OCI-LY3 (cell line): ENCODE data around the gene SMURF1.

ENCODE experiments used
- H2AFZ ChIP-seq: fragments of 200-600, 300-600 bp; shearing (Covaris generic); 2 replicates; pipeline ENCODE4 v1.6.0; 2014; ENCODE audit warnings: antibody characterized with exemption, low read depth, low read length
- H3K27ac ChIP-seq: fragments of 200-600, 300-600 bp; sonication (generic); 2 replicates; pipeline ENCODE4 v1.5.1; 2014; ENCODE audit warnings: mild to moderate bottlenecking, low read length, moderate library complexity, mixed read lengths
- H3K27me3 ChIP-seq: fragments of 200-600, 300-600 bp; sonication (generic); 2 replicates; pipeline ENCODE4 v1.6.1; 2014; ENCODE audit warnings: low read depth, low read length, mixed read lengths
- H3K36me3 ChIP-seq: fragments of 200-600, 300-600 bp; sonication (generic); replicated peaks from 2 replicates; pipeline ENCODE3; 2014; ENCODE audit warnings: low read depth, low read length, mixed read lengths
- H3K4me1 ChIP-seq: fragments of 300-600, 200-600 bp; sonication (generic); 2 replicates; pipeline ENCODE4 v1.6.1; 2014; ENCODE audit warnings: low read length, mixed read lengths
- H3K4me2 ChIP-seq: fragments of 200-600, 300-600 bp; sonication (generic); 2 replicates; pipeline ENCODE4 v1.6.1; 2014; ENCODE audit warnings: low read length, mixed read lengths
- H3K4me3 ChIP-seq: fragments of 300-600, 200-600 bp; sonication (generic); 2 replicates; pipeline ENCODE4 v1.5.1; 2014; ENCODE audit warnings: antibody characterized with exemption, mild to moderate bottlenecking, low read length, moderate library complexity
- H3K79me2 ChIP-seq: fragments of 300-600, 200-600 bp; shearing (Covaris generic); 2 replicates; pipeline ENCODE4 v1.6.1; 2014; ENCODE audit warnings: mild to moderate bottlenecking, low read length, mixed read lengths
- H3K9ac ChIP-seq: fragments of 300-600, 200-600 bp; shearing (Covaris generic); 2 replicates; pipeline ENCODE4 v1.6.0; 2014; ENCODE audit warnings: mild to moderate bottlenecking, low read length, moderate library complexity
- H3K9me3 ChIP-seq: fragments of 200-600, 300-600 bp; shearing (Covaris generic); 2 replicates; pipeline ENCODE4 v1.6.1; 2014; ENCODE audit warnings: low read length, mixed read lengths; ENCODE audit not compliant: insufficient read depth
- H4K20me1 ChIP-seq: fragments of 200-600, 300-600 bp; sonication (generic); 2 replicates; pipeline ENCODE4 v1.6.1; 2016; ENCODE audit warnings: low read length, mixed read lengths; ENCODE audit not compliant: insufficient read depth
- CTCF ChIP-seq: fragments of 200-600, 300-600 bp; sonication (generic); IDR thresholded peaks from 2 replicates; pipeline ENCODE4 v1.5.1; 2014; ENCODE audit warnings: antibody characterized with exemption, low read length, low read depth
- EZH2phosphoT487 ChIP-seq: fragments of 200-600 bp; shearing (Covaris generic); IDR thresholded peaks from 2 replicates; pipeline ENCODE4 v1.6.1; 2018; ENCODE audit warnings: antibody characterized with exemption, mixed run types, low read depth

Gene SMURF1

GRCh38 chr7:99129536-99129935 lies 14.4 kb downstream of the SMURF1 start:
- H3K4me2 ChIP-seq, result no peak overlapping the region
- no peak overlapping the region for H3K27ac ChIP-seq
- no peak overlapping the region for H3K9ac ChIP-seq
- H3K79me2 ChIP-seq, result peaks cover 92% of the 10 kb centered on the region
- H3K4me3 ChIP-seq, result no peak overlapping the region
- no peaks in the 10 kb centered on the region for H3K36me3 ChIP-seq
- no peaks in the 10 kb centered on the region for H3K9me3 ChIP-seq
- TF ChIP-seq EZH2phosphoT487 (no peak), CTCF (no peak)
- no peak overlapping the region for H2AFZ ChIP-seq
- peaks cover 57% of the 10 kb centered on the region for H4K20me1 ChIP-seq
- H3K27me3 ChIP-seq, result no peaks in the 10 kb centered on the region
- H3K4me1 ChIP-seq, result peaks cover 5% of the 10 kb centered on the region; the same call in 1 of the 2 replicates

GRCh38 chr7:99129001-99129400 lies 14.9 kb downstream of the SMURF1 start:
- no peaks in the 10 kb centered on the region for H3K27me3 ChIP-seq
- peaks cover 5% of the 10 kb centered on the region; the same call in 1 of the 2 replicates for H3K4me1 ChIP-seq
- no peaks in the 10 kb centered on the region for H3K9me3 ChIP-seq
- H3K9ac ChIP-seq, result no peak overlapping the region
- no peaks in the 10 kb centered on the region for H3K36me3 ChIP-seq
- H3K27ac ChIP-seq, result no peak overlapping the region
- no peak overlapping the region for H2AFZ ChIP-seq
- no peak overlapping the region for H3K4me2 ChIP-seq
- no peak overlapping the region for H3K4me3 ChIP-seq
- peaks cover 92% of the 10 kb centered on the region for H3K79me2 ChIP-seq
- peaks cover 62% of the 10 kb centered on the region for H4K20me1 ChIP-seq
- TF ChIP-seq CTCF (no peak), EZH2phosphoT487 (no peak)

- TF ChIP-seq EZH2phosphoT487 (no peak), CTCF (no peak)
- Histone ChIP-seq H2AFZ (no peak overlapping the region), H3K4me1 (0 out of 2 replicates have a peak, but pooled peaks cover under 1% of the 10 kb centered on the region), H3K9me3 (no peaks in the 10 kb centered on the region), H3K4me3 (no peak overlapping the region), H3K27me3 (no peaks in the 10 kb centered on the region), H3K79me2 (peaks cover 90% of the 10 kb centered on the region), H3K27ac (no peak overlapping the region), H3K9ac (no peak overlapping the region), H3K4me2 (no peak overlapping the region), H4K20me1 (peaks cover 66% of the 10 kb centered on the region), H3K36me3 (no peaks in the 10 kb centered on the region)
These were observed 15.6 kb downstream of the SMURF1 start for GRCh38 chr7:99128076-99128950.

GRCh38 chr7:99127636-99128035 lies 16.3 kb downstream of the SMURF1 start:
- peaks cover 86% of the 10 kb centered on the region for H3K79me2 ChIP-seq
- H3K9ac ChIP-seq, result no peak overlapping the region
- H3K4me1 ChIP-seq, result no peaks in the 10 kb centered on the region

More at GRCh38 chr7:99127636-99128035, 16.3 kb downstream of the SMURF1 start:
- no peak for TF ChIP-seq EZH2phosphoT487
- no peak for TF ChIP-seq CTCF
- Histone ChIP-seq H3K27ac (no peak overlapping the region), H3K9me3 (no peaks in the 10 kb centered on the region), H3K4me3 (no peak overlapping the region), H3K27me3 (no peaks in the 10 kb centered on the region), H3K4me2 (no peak overlapping the region), H3K36me3 (no peaks in the 10 kb centered on the region), H2AFZ (no peak overlapping the region), H4K20me1 (peaks cover 59% of the 10 kb centered on the region)
